Liver (tissue), 9 donors: Measurements from ENCODE around the gene SLC26A9. TPM values are rescaled to one million over a fixed set of nuclear protein-coding genes. Genes with fewer than 3 reads are reported as not detected.

Experiments
- DNase-seq: peaks from one replicate; pipeline ENCODE4 v3.0.0-alpha.2; 2017; ENCODE audit warnings: low spot score
- H3K27ac ChIP-seq, 2 donors: one replicate each; pipeline ENCODE4 v1.7.0; 2013; ENCODE audit warnings: inconsistent platforms in 2 of 2, low read length in 2 of 2, control low read depth in 1 of 2, low read depth in 1 of 2, mild to moderate bottlenecking in 1 of 2
- H3K27me3 ChIP-seq, 4 donors: one replicate each; pipeline versions ENCODE4 v1.6.1 to v1.7.0; 2013; ENCODE audit warnings: low read length in 3 of 4, inconsistent platforms in 1 of 4, mild to moderate bottlenecking in 1 of 4, moderate library complexity in 1 of 4; ENCODE audit not compliant: control insufficient read depth in 4 of 4, insufficient read depth in 4 of 4
- H3K36me3 ChIP-seq, 4 donors: one replicate each; pipeline versions ENCODE4 v1.6.1 to v1.7.0; 2013; ENCODE audit warnings: low read length in 3 of 4, mild to moderate bottlenecking in 3 of 4, low read depth in 1 of 4, moderate library complexity in 1 of 4; ENCODE audit not compliant: control insufficient read depth in 4 of 4, insufficient read depth in 3 of 4
- H3K4me1 ChIP-seq, 4 donors: one replicate each; pipeline versions ENCODE4 v1.6.1 to v1.7.0; 2013; ENCODE audit warnings: low read length in 3 of 4, mild to moderate bottlenecking in 3 of 4, moderate library complexity in 1 of 4; ENCODE audit not compliant: control insufficient read depth in 4 of 4, insufficient read depth in 4 of 4
- H3K4me3 ChIP-seq, 3 donors: one replicate each; pipeline versions ENCODE4 v1.6.1 to v1.7.0; 2013; ENCODE audit warnings: low read length in 3 of 3, control low read depth in 1 of 3, low read depth in 1 of 3, mild to moderate bottlenecking in 1 of 3
- H3K9ac ChIP-seq, 2 donors: one replicate each; pipeline ENCODE4 v1.7.0; 2013; ENCODE audit warnings: low read length in 2 of 2, mild to moderate bottlenecking in 2 of 2, moderate library complexity in 2 of 2, control low read depth in 1 of 2, low read depth in 1 of 2
- H3K9me3 ChIP-seq, 4 donors: one replicate each; pipeline versions ENCODE4 v1.6.1 to v1.7.0; 2013; ENCODE audit warnings: low read length in 3 of 4; ENCODE audit not compliant: control insufficient read depth in 4 of 4
- ATF3 ChIP-seq: IDR thresholded peaks from 2 replicates; pipeline ENCODE4 v1.6.1; 2016; ENCODE audit warnings: antibody characterized with exemption
- CTCF ChIP-seq: fragments of 150-350 bp; IDR thresholded peaks from 2 replicates; pipeline ENCODE4 v1.5.1; 2017; ENCODE audit warnings: improper control_type of control experiment, low read depth, low read length; ENCODE audit not compliant: missing input control
- EGR1 ChIP-seq, 2 donors: IDR thresholded peaks; 2 replicates each; pipeline ENCODE4 v1.6.1; 2016 to 2018; ENCODE audit warnings: antibody characterized with exemption in 2 of 2, low read depth in 2 of 2
- FOXA1 ChIP-seq: IDR thresholded peaks from 2 replicates; pipeline ENCODE4 v1.6.1; 2016; ENCODE audit warnings: antibody characterized with exemption
- FOXA2 ChIP-seq: IDR thresholded peaks from 2 replicates; pipeline ENCODE4 v1.6.1; 2016; ENCODE audit warnings: antibody characterized with exemption
- GABPA ChIP-seq, 2 donors: IDR thresholded peaks in 1 of 2; conservative IDR thresholded peaks in 1 of 2; 2 replicates each; pipeline ENCODE4 v1.6.1; 2016; ENCODE audit warnings: antibody characterized with exemption in 2 of 2, mild to moderate bottlenecking in 1 of 2, moderate library complexity in 1 of 2
- HNF4A ChIP-seq, 2 donors: conservative IDR thresholded peaks; 2 replicates each; pipeline ENCODE4 v1.6.1; 2016; ENCODE audit warnings: antibody characterized with exemption in 2 of 2, mild to moderate bottlenecking in 2 of 2
- HNF4G ChIP-seq: IDR thresholded peaks from 2 replicates; pipeline ENCODE4 v1.6.1; 2016; ENCODE audit warnings: antibody characterized with exemption
- JUND ChIP-seq, 2 donors: IDR thresholded peaks; 2 replicates each; pipeline ENCODE4 v1.6.1; 2016; ENCODE audit warnings: antibody characterized with exemption in 2 of 2
- NR2F2 ChIP-seq: IDR thresholded peaks from 2 replicates; pipeline ENCODE4 v1.6.1; 2016; ENCODE audit warnings: antibody characterized with exemption
- RAD21 ChIP-seq, 2 donors: IDR thresholded peaks; 2 replicates each; pipeline ENCODE4 v1.6.1; 2016; ENCODE audit warnings: antibody characterized with exemption in 2 of 2, mild to moderate bottlenecking in 2 of 2
- RXRA ChIP-seq, 2 donors: IDR thresholded peaks; 2 replicates each; pipeline ENCODE4 v1.6.1; 2017 to 2018; ENCODE audit warnings: antibody characterized with exemption in 2 of 2, mild to moderate bottlenecking in 1 of 2
- SP1 ChIP-seq: IDR thresholded peaks from 2 replicates; pipeline ENCODE4 v1.6.1; 2018; ENCODE audit warnings: antibody characterized with exemption, mild to moderate bottlenecking
- TAF1 ChIP-seq: conservative IDR thresholded peaks from 2 replicates; pipeline ENCODE4 v1.6.1; 2016; ENCODE audit warnings: antibody characterized with exemption, mild to moderate bottlenecking
- YY1 ChIP-seq: IDR thresholded peaks from 2 replicates; pipeline ENCODE4 v1.6.1; 2016; ENCODE audit warnings: antibody characterized with exemption, mild to moderate bottlenecking
- ZBTB33 ChIP-seq: IDR thresholded peaks from 2 replicates; pipeline ENCODE4 v1.6.1; 2016; ENCODE audit warnings: antibody characterized with exemption
- WGBS: extraction: QIAGEN DNeasy Blood & Tissue Kit; methylation state at CpG from one replicate; pipeline ENCODE4 v1.1.7; 2013; 5-methylcytosine and 5-hydroxymethylcytosine counted together
- polyA plus RNA-seq, 2 donors: library from polyadenylated mRNA; stranded (reverse) in 1 of 2; unstranded in 1 of 2; fragments of 200-250 nt in 1 of 2; fragments of >200 nt in 1 of 2; fragmentation: Nextera tagmentation in 1 of 2; extraction: Ambion mirVana in 1 of 2; gene quantifications; one replicate each; pipeline versions ENCODE4 v1.2.1 to v1.2.3, GENCODE V29; 2013 to 2015
- total RNA-seq, 2 donors: library from RNA; depleted of rRNA; stranded (reverse); fragments of >200 nt; gene quantifications; one replicate each; pipeline ENCODE4 v1.2.3, GENCODE V29; 2014
- TF ChIP-seq, protein P1 (sequence below): IDR thresholded peaks from 2 replicates; pipeline ENCODE4 v1.6.1; 2016; ENCODE audit warnings: antibody characterized with exemption
- TF ChIP-seq, protein P2 (sequence below): IDR thresholded peaks from 2 replicates; pipeline ENCODE4 v1.6.1; 2016; ENCODE audit warnings: antibody characterized with exemption, mild to moderate bottlenecking
- donor health status: healthy.
- donor health status: healthy.
- donor health status: healthy.
- donor health status: healthy.
- donor health status: healthy.

Gene SLC26A9
- total and polyA plus RNA-seq, 4 donors, result not detected

GRCh38 chr1:205936846-205937586, 6.2 kb downstream of the SLC26A9 start:
- H3K27ac ChIP-seq, result no peak overlapping the region
- DNase-seq, result no peak
- 86% methylated on average over 7 of the region's 7 CpGs for WGBS

DNA sequence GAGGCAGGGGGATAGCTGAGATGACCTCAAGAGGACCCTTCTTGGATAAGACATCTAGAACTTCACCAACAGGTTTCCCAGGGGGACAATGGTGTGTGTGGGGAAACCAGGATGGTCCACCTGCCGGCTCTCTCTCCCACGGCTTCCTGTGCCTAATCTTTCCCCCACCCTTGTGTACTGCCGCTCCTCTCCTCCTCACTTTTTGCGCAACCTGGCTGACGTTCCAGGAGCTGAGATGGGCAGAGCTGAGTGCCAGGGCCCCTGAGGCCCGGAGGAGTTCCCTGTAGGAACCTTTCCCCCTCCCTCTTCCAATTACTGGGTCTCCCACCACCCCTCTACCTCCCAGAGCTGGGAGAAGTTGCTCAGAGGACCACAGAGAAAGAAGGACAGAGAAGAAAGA, 6.9 kb downstream of the SLC26A9 start:
- Histone ChIP-seq H3K27me3 (no peaks in the 10 kb centered on the region), H3K9me3 (no peaks in the 10 kb centered on the region), H3K36me3 (no peaks in the 10 kb centered on the region), H3K4me1 (no peaks in the 10 kb centered on the region), H3K4me3 (no peak overlapping the region), H3K27ac (no peak overlapping the region), H3K9ac (no peak overlapping the region)
- 70% methylated on average over 6 of the region's 6 CpGs for WGBS
- DNase-seq, result no peak
- TF ChIP-seq SP1 (no peak), GABPA (IDR thresholded peaks at IDR 0.05 in 1 of 2, conservative IDR thresholded peaks at IDR 0.05 in 1 of 2) (no peak), RXRA (IDR thresholded peaks at IDR 0.05) (no peak), CTCF (no peak), YY1 (no peak), TAF1 (no peak), FOXA1 (no peak), JUND (IDR thresholded peaks at IDR 0.05) (no peak), ATF3 (no peak), ZBTB33 (no peak), FOXA2 (no peak), EGR1 (IDR thresholded peaks at IDR 0.05; ENCODE audit: low read depth in 2 of 2) (no peak), NR2F2 (no peak), RAD21 (IDR thresholded peaks at IDR 0.05) (no peak), HNF4G (no peak), HNF4A (conservative IDR thresholded peaks at IDR 0.05) (no peak)
- TF ChIP-seq, protein P1, sequence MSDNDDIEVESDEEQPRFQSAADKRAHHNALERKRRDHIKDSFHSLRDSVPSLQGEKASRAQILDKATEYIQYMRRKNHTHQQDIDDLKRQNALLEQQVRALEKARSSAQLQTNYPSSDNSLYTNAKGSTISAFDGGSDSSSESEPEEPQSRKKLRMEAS, result no peak
- TF ChIP-seq, protein P2, sequence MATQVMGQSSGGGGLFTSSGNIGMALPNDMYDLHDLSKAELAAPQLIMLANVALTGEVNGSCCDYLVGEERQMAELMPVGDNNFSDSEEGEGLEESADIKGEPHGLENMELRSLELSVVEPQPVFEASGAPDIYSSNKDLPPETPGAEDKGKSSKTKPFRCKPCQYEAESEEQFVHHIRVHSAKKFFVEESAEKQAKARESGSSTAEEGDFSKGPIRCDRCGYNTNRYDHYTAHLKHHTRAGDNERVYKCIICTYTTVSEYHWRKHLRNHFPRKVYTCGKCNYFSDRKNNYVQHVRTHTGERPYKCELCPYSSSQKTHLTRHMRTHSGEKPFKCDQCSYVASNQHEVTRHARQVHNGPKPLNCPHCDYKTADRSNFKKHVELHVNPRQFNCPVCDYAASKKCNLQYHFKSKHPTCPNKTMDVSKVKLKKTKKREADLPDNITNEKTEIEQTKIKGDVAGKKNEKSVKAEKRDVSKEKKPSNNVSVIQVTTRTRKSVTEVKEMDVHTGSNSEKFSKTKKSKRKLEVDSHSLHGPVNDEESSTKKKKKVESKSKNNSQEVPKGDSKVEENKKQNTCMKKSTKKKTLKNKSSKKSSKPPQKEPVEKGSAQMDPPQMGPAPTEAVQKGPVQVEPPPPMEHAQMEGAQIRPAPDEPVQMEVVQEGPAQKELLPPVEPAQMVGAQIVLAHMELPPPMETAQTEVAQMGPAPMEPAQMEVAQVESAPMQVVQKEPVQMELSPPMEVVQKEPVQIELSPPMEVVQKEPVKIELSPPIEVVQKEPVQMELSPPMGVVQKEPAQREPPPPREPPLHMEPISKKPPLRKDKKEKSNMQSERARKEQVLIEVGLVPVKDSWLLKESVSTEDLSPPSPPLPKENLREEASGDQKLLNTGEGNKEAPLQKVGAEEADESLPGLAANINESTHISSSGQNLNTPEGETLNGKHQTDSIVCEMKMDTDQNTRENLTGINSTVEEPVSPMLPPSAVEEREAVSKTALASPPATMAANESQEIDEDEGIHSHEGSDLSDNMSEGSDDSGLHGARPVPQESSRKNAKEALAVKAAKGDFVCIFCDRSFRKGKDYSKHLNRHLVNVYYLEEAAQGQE, result no peak

More at GRCh38 chr1:205936846-205937586, 6.2 kb downstream of the SLC26A9 start:
- Histone ChIP-seq H3K9me3 (no peaks in the 10 kb centered on the region), H3K27me3 (no peaks in the 10 kb centered on the region), H3K9ac (no peak overlapping the region), H3K4me3 (no peak overlapping the region), H3K36me3 (no peaks in the 10 kb centered on the region), H3K4me1 (no peaks in the 10 kb centered on the region)
- no peak for TF ChIP-seq RAD21 (IDR thresholded peaks at IDR 0.05)
- no peak for TF ChIP-seq ATF3
